Astrocyte (in vitro differentiated cells and primary cell): Measurements from ENCODE around the gene IRS1. TPM values are rescaled to one million over a fixed set of nuclear protein-coding genes. Genes with fewer than 3 reads are reported as not detected.

Experiments used
- DNase-seq: peaks from one replicate; pipeline ENCODE4 v3.0.0-alpha.2; 2010; ENCODE audit warnings: low read depth
- FAIRE-seq: peaks from 2 replicates; lab custom pipeline; 2011; peaks lifted over from hg19 to GRCh38; lab: Jason Lieb, UNC
- H2AFZ ChIP-seq: 2 replicates; pipeline ENCODE4 v1.6.0; 2012; ENCODE audit warnings: low read depth, low read length, inconsistent platforms
- H3K27ac ChIP-seq: 2 replicates; pipeline ENCODE4 v1.5.1; 2011; ENCODE audit warnings: low read depth, low read length, inconsistent platforms
- H3K27me3 ChIP-seq: 2 replicates; pipeline ENCODE4 v1.6.0; 2011; ENCODE audit warnings: low read length, inconsistent platforms; ENCODE audit not compliant: insufficient read depth
- H3K36me3 ChIP-seq: 2 replicates; pipeline ENCODE4 v1.5.1; 2011; ENCODE audit warnings: low read length, inconsistent platforms; ENCODE audit not compliant: insufficient read depth
- H3K4me1 ChIP-seq: 2 replicates; pipeline ENCODE4 v1.5.1; 2011; ENCODE audit warnings: low read length, inconsistent platforms; ENCODE audit not compliant: insufficient read depth
- H3K4me2 ChIP-seq: 2 replicates; pipeline ENCODE4 v1.6.0; 2012; ENCODE audit warnings: low read length, inconsistent platforms
- H3K4me3 ChIP-seq: 2 replicates; pipeline ENCODE4 v1.5.1; 2011; ENCODE audit warnings: low read depth, mild to moderate bottlenecking, low read length, inconsistent platforms; ENCODE audit not compliant: insufficient read depth
- H3K79me2 ChIP-seq: 2 replicates; pipeline ENCODE4 v1.6.0; 2012; ENCODE audit warnings: mild to moderate bottlenecking, low read length, inconsistent platforms; ENCODE audit not compliant: insufficient read depth
- H3K9ac ChIP-seq: 2 replicates; pipeline ENCODE4 v1.6.0; 2012; ENCODE audit warnings: mild to moderate bottlenecking, low read length, inconsistent platforms
- H3K9me3 ChIP-seq: 2 replicates; pipeline ENCODE4 v1.5.1; 2012; ENCODE audit warnings: low read depth, mild to moderate bottlenecking, low read length, inconsistent platforms; ENCODE audit not compliant: insufficient read depth
- H4K20me1 ChIP-seq: 2 replicates; pipeline ENCODE4 v1.6.0; 2012; ENCODE audit warnings: low read length, inconsistent platforms; ENCODE audit not compliant: insufficient read depth
- H3K27ac Mint-ChIP-seq: one replicate; pipeline ENCODE4 v1.8.0; 2021; ENCODE audit warnings: mild to moderate bottlenecking, mixed read lengths; ENCODE audit not compliant: unreplicated experiment
- H3K27me3 Mint-ChIP-seq: one replicate; pipeline ENCODE4 v1.8.0; 2021; ENCODE audit warnings: low read depth, mixed read lengths; ENCODE audit not compliant: unreplicated experiment
- H3K36me3 Mint-ChIP-seq: one replicate; pipeline ENCODE4 v1.8.0; 2021; ENCODE audit warnings: low read depth, mixed read lengths; ENCODE audit not compliant: unreplicated experiment
- H3K4me1 Mint-ChIP-seq: one replicate; pipeline ENCODE4 v1.8.0; 2021; ENCODE audit warnings: low read depth, mixed read lengths; ENCODE audit not compliant: unreplicated experiment
- H3K4me3 Mint-ChIP-seq: one replicate; pipeline ENCODE4 v1.8.0; 2021; ENCODE audit warnings: mild to moderate bottlenecking, moderate library complexity, mixed read lengths; ENCODE audit not compliant: unreplicated experiment
- H3K9me3 Mint-ChIP-seq: one replicate; pipeline ENCODE4 v1.8.0; 2021; ENCODE audit warnings: mild to moderate bottlenecking, mixed read lengths; ENCODE audit not compliant: unreplicated experiment
- EZH2 ChIP-seq: IDR thresholded peaks from 2 replicates; pipeline ENCODE4 v1.6.1; 2012; ENCODE audit warnings: mild to moderate bottlenecking, low read length, inconsistent platforms; ENCODE audit not compliant: insufficient read depth
- total RNA-seq: library from RNA; stranded (reverse); gene quantifications from 2 replicates; pipeline ENCODE4 v1.2.1, GENCODE V29; 2021
- TF ChIP-seq, protein P1 (sequence below): IDR thresholded peaks from 2 replicates; pipeline ENCODE4 v1.5.1; 2011; ENCODE audit warnings: low read depth, mild to moderate bottlenecking, inconsistent platforms, low read length, moderate library complexity; ENCODE audit not compliant: insufficient read depth

Gene IRS1
- total RNA-seq, 1 donor from 2014 or later = 45.0 TPM

DNA sequence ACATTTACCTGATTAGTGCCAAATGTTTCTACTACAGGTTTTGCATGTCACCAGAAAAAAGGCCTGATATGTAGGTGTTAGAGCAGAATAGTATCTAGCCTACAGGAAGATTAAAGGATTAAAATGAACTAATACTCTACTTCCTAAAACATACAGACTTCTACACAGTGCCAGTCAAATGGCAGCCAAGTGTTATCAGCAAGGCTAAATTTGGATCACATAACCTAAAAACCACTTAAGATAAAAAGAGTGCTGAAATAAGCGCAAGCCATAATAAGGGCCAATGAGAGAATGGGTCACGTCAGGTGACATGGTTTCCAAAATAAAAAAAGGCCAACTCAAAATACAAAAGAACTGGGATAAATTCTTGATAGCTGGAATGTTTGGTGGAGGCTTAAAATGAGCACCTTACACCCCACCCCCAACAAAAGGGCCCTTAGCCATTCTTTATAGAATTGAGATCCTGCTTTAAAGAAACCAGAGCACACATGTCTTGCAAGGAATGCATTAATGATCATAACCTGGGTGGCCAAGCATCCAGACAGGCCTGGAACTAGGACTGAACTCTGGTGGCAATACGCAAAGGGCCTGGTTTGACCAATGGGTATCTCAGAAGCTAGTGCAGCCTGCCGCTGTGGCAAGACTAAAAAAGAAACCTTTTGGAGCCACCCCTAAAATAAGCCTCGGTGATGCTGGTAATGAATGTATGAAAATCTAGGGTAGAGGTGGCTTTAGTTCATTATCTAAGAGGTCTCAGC lies 32.4 kb downstream of the IRS1 start:
- no peak overlapping the region for H2AFZ ChIP-seq
- peaks cover 13% of the 10 kb centered on the region for H3K9me3 Mint-ChIP-seq
- peaks cover 27% of the 10 kb centered on the region for H3K36me3 Mint-ChIP-seq
- no peak overlapping the region for H3K4me2 ChIP-seq
- H3K4me1 ChIP-seq = peaks cover 11% of the 10 kb centered on the region
- no peak overlapping the region for H3K9ac ChIP-seq
- DNase-seq = peak; percentile 33
- peaks cover 27% of the 10 kb centered on the region for H3K4me1 Mint-ChIP-seq
- H3K27ac ChIP-seq = no peak overlapping the region
- no peak overlapping the region for H3K4me3 Mint-ChIP-seq
- H3K27ac Mint-ChIP-seq = no peak overlapping the region
- H3K4me3 ChIP-seq = no peak overlapping the region
- H4K20me1 ChIP-seq = peaks cover 33% of the 10 kb centered on the region
- peaks cover 98% of the 10 kb centered on the region for H3K79me2 ChIP-seq
- no peak for FAIRE-seq
- H3K9me3 ChIP-seq = no peaks in the 10 kb centered on the region
- peaks cover 16% of the 10 kb centered on the region for H3K36me3 ChIP-seq
- TF ChIP-seq, protein P1, sequence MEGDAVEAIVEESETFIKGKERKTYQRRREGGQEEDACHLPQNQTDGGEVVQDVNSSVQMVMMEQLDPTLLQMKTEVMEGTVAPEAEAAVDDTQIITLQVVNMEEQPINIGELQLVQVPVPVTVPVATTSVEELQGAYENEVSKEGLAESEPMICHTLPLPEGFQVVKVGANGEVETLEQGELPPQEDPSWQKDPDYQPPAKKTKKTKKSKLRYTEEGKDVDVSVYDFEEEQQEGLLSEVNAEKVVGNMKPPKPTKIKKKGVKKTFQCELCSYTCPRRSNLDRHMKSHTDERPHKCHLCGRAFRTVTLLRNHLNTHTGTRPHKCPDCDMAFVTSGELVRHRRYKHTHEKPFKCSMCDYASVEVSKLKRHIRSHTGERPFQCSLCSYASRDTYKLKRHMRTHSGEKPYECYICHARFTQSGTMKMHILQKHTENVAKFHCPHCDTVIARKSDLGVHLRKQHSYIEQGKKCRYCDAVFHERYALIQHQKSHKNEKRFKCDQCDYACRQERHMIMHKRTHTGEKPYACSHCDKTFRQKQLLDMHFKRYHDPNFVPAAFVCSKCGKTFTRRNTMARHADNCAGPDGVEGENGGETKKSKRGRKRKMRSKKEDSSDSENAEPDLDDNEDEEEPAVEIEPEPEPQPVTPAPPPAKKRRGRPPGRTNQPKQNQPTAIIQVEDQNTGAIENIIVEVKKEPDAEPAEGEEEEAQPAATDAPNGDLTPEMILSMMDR = no peak
- no peak for TF ChIP-seq EZH2
- no peaks in the 10 kb centered on the region for H3K27me3 ChIP-seq
- H3K27me3 Mint-ChIP-seq = no peaks in the 10 kb centered on the region

DNA sequence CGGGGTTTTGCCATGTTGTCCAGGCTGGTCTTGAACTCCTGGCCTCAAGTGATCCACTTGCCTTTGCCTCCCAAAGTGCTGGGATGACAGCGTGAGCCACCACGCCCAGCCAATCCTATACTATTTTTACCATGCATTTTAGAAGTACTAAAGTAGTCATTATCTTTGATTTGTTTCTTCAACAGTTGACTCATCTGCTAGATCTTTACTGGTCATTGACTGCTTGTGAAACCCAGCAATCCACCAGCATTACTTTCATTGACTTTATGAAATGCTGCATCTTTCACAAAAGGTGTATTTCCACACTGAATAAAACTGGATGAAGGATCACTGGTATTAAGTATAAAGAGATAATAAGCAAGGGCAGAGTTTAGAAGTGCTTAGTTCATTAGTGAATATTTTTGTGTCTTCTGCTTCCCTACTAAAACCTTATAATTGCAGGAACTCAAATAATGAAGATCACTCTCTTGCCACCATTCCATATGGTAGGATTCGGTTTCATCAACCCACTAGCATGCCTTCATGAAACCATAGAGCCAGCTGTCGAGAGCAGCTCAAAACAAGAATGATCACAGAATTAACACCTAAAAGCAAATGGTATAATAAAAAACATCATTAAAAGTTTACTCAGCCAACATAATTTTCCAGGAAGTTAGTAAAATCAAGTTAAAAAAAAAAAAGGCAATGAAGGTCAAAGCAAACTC lies 33.1 kb downstream of the IRS1 start:
- no peak overlapping the region for H3K27ac ChIP-seq
- no peak overlapping the region for H3K27ac Mint-ChIP-seq
- no peak for FAIRE-seq
- H4K20me1 ChIP-seq = peaks cover 33% of the 10 kb centered on the region
- H3K4me1 ChIP-seq = peaks cover 6% of the 10 kb centered on the region
- peaks cover 30% of the 10 kb centered on the region for H3K36me3 Mint-ChIP-seq
- DNase-seq = no peak
- peaks cover 98% of the 10 kb centered on the region for H3K79me2 ChIP-seq
- no peak overlapping the region for H3K4me2 ChIP-seq
- H3K9me3 Mint-ChIP-seq = peaks cover 13% of the 10 kb centered on the region
- no peak overlapping the region for H3K4me3 Mint-ChIP-seq
- no peak overlapping the region for H3K4me3 ChIP-seq
- peaks cover 16% of the 10 kb centered on the region for H3K36me3 ChIP-seq
- H2AFZ ChIP-seq = no peak overlapping the region
- TF ChIP-seq EZH2 = no peak
- TF ChIP-seq, protein P1 = no peak
- no peaks in the 10 kb centered on the region for H3K9me3 ChIP-seq
- no peaks in the 10 kb centered on the region for H3K27me3 Mint-ChIP-seq
- H3K27me3 ChIP-seq = no peaks in the 10 kb centered on the region
- H3K9ac ChIP-seq = no peak overlapping the region
- H3K4me1 Mint-ChIP-seq = peaks cover 28% of the 10 kb centered on the region

DNA sequence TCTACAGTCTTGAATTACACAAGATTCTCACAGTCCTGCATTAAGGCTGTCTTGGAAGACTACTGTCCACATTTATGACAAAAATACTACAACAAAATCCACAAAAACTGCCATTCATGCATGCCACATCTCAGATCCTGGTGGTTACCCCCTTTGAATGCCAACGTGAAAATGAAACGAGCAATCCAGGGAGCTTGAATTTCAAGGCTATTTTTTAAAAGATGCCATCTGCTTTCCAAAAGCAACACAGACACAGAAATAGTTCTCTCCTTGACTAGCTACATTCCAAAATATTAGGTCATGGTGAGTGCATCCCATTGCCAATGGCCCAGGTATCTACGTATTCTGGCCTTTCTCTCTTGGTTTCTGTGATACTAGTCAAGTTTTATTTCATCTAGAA lies 36.3 kb downstream of the IRS1 start:
- DNase-seq (peak; percentile 73), FAIRE-seq (peak; percentile 56)
- no peaks in the 10 kb centered on the region for H3K27me3 Mint-ChIP-seq
- Histone ChIP-seq H3K4me3 (no peak overlapping the region), H3K4me1 (peaks cover 36% of the 10 kb centered on the region), H4K20me1 (peaks cover 23% of the 10 kb centered on the region), H3K36me3 (peaks cover 13% of the 10 kb centered on the region), H3K9me3 (no peaks in the 10 kb centered on the region), H3K27me3 (no peaks in the 10 kb centered on the region), H2AFZ (no peak overlapping the region), H3K9ac (no peak overlapping the region), H3K27ac (peak overlapping the region; percentile 49), H3K79me2 (peaks cover 97% of the 10 kb centered on the region), H3K4me2 (peak overlapping the region; percentile 61)
- no peak for TF ChIP-seq EZH2
- TF ChIP-seq, protein P1 = no peak
- H3K4me1 Mint-ChIP-seq = peaks cover 47% of the 10 kb centered on the region
- peak overlapping the region; percentile 51 for H3K27ac Mint-ChIP-seq
- H3K36me3 Mint-ChIP-seq = peaks cover 31% of the 10 kb centered on the region
- no peak overlapping the region for H3K4me3 Mint-ChIP-seq
- H3K9me3 Mint-ChIP-seq = peaks cover 15% of the 10 kb centered on the region
